ENCODE measurements around the gene FERD3L.
A peak's percentile ranks its signal among the peaks of the same experiment; 100 is the strongest.

The FERD3L gene

DNA sequence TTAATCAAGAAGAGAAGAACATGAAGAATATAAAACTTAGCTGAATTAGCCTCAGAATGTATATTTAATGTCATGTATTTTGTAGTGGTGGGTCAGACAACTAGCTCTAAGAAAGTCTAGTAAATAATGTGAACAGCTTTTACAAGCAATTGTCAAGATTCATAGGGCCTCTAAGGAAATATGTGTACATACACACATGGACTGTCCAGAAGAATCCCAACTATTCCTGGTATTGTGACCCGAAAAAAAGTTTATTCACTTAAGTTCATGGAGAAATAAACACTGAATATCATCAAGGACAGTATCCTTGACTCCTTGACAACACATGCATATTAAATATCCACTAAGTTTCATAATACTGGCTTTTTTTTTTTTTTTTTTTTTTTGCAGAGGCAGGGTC lies 16.4 kb downstream of the FERD3L start:
- TF ChIP-seq, protein P1, sequence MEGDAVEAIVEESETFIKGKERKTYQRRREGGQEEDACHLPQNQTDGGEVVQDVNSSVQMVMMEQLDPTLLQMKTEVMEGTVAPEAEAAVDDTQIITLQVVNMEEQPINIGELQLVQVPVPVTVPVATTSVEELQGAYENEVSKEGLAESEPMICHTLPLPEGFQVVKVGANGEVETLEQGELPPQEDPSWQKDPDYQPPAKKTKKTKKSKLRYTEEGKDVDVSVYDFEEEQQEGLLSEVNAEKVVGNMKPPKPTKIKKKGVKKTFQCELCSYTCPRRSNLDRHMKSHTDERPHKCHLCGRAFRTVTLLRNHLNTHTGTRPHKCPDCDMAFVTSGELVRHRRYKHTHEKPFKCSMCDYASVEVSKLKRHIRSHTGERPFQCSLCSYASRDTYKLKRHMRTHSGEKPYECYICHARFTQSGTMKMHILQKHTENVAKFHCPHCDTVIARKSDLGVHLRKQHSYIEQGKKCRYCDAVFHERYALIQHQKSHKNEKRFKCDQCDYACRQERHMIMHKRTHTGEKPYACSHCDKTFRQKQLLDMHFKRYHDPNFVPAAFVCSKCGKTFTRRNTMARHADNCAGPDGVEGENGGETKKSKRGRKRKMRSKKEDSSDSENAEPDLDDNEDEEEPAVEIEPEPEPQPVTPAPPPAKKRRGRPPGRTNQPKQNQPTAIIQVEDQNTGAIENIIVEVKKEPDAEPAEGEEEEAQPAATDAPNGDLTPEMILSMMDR (IDR thresholded peaks at IDR 0.05; ENCODE audit: insufficient read depth, low read depth, low read length, missing control alignments) = no peak
- DNase-seq (ENCODE audit: low read depth) = no peak
- no peak overlapping the region for H3K4me3 ChIP-seq (ENCODE audit: low read length)

DNA sequence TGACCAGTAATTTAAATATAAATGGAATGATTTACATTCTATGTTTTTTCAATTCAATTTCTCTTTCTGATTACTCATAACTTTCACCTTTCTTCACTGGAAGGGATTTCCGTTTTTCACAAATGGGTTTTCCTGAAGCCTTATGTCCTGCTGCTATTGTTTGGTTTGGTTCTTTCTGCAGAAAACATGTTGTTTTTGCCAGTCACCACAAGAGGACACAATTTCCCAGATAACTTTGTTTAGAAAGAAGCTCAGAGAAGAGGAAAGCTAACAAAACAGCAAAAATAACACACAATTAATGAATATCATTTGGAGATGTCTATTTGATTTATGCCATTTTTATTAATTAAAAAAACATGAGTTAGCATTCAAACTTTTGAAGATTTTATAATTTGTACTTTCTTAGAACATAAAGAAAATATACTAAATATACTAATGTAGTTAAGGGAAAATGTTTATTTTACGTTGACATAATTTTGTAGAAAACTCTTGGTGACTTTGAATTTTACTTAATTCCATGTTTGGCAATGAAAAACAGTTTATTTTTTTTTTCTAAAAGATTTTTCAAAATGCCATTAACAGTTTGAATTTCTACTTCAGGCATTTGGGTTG lies 23.1 kb downstream of the FERD3L start:
- TF ChIP-seq, protein P1 (IDR thresholded peaks at IDR 0.05; ENCODE audit: insufficient read depth, low read depth, low read length, missing control alignments) = peak; percentile 89
- peak; percentile 56 for DNase-seq (ENCODE audit: low read depth)
- no peak overlapping the region for H3K4me3 ChIP-seq (ENCODE audit: low read length)

DNA sequence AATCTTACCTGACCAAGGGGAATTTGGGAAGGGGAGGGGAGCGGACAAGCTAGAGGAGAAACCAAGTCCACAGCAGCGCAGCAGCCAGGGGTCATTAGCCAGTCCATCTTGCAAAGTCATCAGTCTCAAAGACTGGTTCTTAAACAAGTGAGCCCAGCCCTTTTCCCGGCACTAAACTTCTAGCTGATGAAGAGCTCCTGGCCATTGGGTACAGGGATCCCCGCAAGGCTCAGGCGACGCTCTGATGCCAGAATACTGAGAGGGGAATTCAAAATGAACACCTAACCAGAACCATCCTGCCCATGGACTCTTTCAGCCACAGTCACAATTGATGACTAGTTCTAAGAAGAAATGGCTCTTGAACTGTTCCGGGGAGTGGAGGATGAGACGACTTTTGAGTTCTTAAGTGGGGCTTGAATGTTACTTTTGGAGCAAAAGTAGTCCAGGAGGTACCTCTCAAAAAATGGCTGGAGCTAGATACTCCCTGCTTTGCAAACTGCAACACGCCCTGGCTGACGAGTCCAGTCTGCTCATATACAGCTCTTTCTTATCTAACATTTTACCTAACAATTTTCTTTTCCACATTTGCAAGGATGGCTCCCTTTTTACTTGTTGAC lies 25.2 kb downstream of the FERD3L start:
- no peak for DNase-seq (ENCODE audit: low read depth)
- TF ChIP-seq, protein P1 (IDR thresholded peaks at IDR 0.05; ENCODE audit: insufficient read depth, low read depth, low read length, missing control alignments) = no peak
- H3K4me3 ChIP-seq (ENCODE audit: low read length) = no peak overlapping the region

DNA sequence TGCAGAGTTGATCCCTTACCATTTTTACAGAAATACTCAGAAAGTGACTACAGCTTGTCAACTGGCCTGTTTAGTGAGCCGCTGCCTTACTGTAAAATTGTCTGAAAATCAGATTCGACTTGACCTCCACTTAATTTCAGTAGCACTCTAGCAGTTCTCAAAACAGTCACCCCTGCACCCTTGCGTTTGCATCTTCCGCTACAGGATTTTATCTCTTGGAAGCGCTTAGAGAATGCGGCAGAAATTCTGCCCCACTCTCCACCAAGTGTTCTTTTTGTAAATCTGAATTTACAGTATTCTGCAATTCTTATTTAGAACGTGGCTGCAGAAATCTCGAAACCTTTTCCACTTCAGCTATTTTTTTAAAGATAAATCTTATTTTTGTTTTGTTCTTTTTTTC lies 25.8 kb downstream of the FERD3L start:
- TF ChIP-seq, protein P1 (IDR thresholded peaks at IDR 0.05; ENCODE audit: insufficient read depth, low read depth, low read length, missing control alignments) = no peak
- no peak for DNase-seq (ENCODE audit: low read depth)
- no peak overlapping the region for H3K4me3 ChIP-seq (ENCODE audit: low read length)

DNA sequence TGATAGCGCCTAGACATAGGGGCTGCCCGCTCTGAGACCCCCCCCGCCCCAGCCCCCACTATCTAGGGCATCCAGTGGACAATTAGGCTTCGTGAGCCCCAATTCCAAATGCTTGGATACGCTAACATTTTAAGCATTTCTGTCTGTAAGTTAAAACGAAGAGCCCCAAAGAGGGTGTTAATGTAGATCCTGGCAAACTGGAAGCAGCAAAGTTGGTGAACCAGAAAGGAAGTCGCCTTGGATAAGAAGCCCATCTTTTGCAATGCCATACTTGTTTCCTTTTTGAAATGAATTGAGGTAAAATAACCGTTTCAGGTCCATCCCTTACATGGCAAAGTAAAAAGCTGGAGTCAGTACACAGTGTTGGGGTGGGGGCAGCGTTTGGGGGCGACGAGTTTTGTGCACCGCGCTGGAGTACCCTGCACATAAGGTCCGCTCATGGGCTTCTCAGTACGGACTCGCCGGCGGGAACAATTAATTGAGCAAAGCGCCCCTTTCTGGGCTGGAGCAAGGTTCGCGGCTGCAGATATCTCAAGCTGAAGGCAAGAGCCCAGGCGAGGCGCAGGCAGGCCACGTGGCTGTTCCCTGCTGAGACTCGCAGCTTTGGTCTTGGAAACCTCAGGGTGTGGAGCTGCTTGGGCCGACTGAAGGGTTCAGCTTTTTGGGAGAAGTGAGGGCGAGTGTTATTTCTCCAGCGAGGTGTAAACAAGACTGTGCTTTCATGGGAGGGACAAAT lies 26.4 kb downstream of the FERD3L start:
- DNase-seq (ENCODE audit: low read depth) = no peak
- H3K4me3 ChIP-seq (ENCODE audit: low read length) = no peak overlapping the region
- TF ChIP-seq, protein P1 (IDR thresholded peaks at IDR 0.05; ENCODE audit: insufficient read depth, low read depth, low read length, missing control alignments) = no peak

DNA sequence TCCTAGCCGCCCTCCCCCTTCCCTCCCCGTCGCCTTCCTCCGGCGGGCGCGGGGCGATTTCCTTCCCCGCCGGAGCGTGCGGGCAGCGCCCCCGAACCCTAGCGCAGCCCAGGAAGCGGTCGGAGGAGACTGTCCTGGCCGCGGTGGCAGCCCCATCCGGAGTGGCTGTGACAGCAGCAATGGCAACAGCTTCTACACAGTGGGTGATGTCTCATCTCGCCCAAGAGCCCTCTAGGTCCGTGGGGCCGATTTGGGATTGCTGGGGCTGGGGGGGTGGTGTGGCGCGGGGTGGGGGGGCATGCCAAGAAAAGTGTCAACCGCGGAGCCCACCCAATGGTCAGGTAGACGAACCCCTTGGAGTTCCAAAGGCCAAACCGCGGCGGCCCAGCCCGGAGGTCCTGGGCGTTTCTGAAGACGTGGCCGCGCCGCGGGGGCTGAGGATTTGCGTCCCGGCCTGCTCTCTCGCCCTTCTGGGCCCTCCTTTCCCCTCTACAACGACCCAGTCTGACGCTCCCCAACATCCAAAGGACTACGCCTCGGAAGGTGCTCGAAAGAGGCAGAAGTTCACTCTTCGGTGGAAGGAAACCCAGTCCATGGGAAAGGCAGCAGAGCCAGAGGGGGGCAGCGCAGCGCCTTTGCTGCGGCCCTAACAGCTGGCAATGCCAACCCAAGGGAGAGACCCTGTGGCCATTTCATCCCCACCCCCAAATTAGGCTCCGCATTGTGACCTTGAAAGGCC lies 27.2 kb downstream of the FERD3L start:
- peak overlapping the region; percentile 59 for H3K4me3 ChIP-seq (ENCODE audit: low read length)
- TF ChIP-seq, protein P1 (IDR thresholded peaks at IDR 0.05; ENCODE audit: insufficient read depth, low read depth, low read length, missing control alignments) = no peak
- DNase-seq (ENCODE audit: low read depth) = no peak
